Lower leg skin (tissue), 4 donors: ENCODE measurements around the gene NTM. TPM values are rescaled to one million over a fixed set of nuclear protein-coding genes. Genes with fewer than 3 reads are reported as not detected.

ENCODE experiments used
- DNase-seq, 2 donors: peaks; one replicate each; pipeline ENCODE4 v3.0.0-alpha.2; 2019; ENCODE audit warnings: low spot score in 2 of 2
- H3K4me3 ChIP-seq: fragments of 200-600 bp; sonication (generic); 2 replicates; pipeline ENCODE4 v1.5.1; 2017; ENCODE audit warnings: mild to moderate bottlenecking, low read depth; ENCODE audit not compliant: poor library complexity, severe bottlenecking
- POLR2A ChIP-seq, 2 donors: fragments of 450-650 bp; IDR thresholded peaks; one replicate each; pipeline ENCODE4 v1.6.1; 2016 to 2017; ENCODE audit warnings: antibody characterized with exemption in 2 of 2, mild to moderate bottlenecking in 1 of 2, moderate library complexity in 1 of 2
- WGBS, 2 donors: methylation state at CpG; one replicate each; pipeline ENCODE4 v1.1.5; 2018; 5-methylcytosine and 5-hydroxymethylcytosine counted together
- intact Hi-C: fragments of 100-400 bp; cut with DNase I; formaldehyde crosslinking; loops from one replicate; pipeline ENCODE4 v1.15.0; 2023; ENCODE audit warnings: low total_unique reads
- total RNA-seq, 4 donors: library from RNA; depleted of rRNA; stranded (reverse); fragments of >200 nt; gene quantifications; one replicate each; pipeline ENCODE4 v1.1.0, GENCODE V29; 2016
- TF ChIP-seq, protein P1 (sequence below), 3 donors: fragments of 450-650 bp; IDR thresholded peaks; one replicate each; pipeline ENCODE4 v1.5.1; 2016; ENCODE audit warnings: antibody characterized with exemption in 3 of 3, mild to moderate bottlenecking in 3 of 3, moderate library complexity in 2 of 3

NTM gene
- total RNA-seq, 4 donors from 2014 or later = 2.8 to 5.7 (median 4.9) TPM

- 88 to 89% methylated on average over 4 of the region's 4 CpGs for WGBS, 2 donors
- no peak for TF ChIP-seq POLR2A (IDR thresholded peaks at IDR 0.05)
- TF ChIP-seq, protein P1, sequence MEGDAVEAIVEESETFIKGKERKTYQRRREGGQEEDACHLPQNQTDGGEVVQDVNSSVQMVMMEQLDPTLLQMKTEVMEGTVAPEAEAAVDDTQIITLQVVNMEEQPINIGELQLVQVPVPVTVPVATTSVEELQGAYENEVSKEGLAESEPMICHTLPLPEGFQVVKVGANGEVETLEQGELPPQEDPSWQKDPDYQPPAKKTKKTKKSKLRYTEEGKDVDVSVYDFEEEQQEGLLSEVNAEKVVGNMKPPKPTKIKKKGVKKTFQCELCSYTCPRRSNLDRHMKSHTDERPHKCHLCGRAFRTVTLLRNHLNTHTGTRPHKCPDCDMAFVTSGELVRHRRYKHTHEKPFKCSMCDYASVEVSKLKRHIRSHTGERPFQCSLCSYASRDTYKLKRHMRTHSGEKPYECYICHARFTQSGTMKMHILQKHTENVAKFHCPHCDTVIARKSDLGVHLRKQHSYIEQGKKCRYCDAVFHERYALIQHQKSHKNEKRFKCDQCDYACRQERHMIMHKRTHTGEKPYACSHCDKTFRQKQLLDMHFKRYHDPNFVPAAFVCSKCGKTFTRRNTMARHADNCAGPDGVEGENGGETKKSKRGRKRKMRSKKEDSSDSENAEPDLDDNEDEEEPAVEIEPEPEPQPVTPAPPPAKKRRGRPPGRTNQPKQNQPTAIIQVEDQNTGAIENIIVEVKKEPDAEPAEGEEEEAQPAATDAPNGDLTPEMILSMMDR (IDR thresholded peaks at IDR 0.05) = no peak
- intact Hi-C loops = no loop called here
- no peak for DNase-seq
- no peak overlapping the region for H3K4me3 ChIP-seq
Measured at GRCh38 chr11:132373405-132374143, 1003.2 kb downstream of the NTM start.

GRCh38 chr11:132379540-132379939 is 1009.1 kb downstream of the NTM start:
- WGBS, 2 donors = 89 to 90% methylated on average over 3 of the region's 3 CpGs
- H3K4me3 ChIP-seq = no peak overlapping the region
- DNase-seq = no peak
- intact Hi-C loops = no loop called here
- no peak for TF ChIP-seq POLR2A (IDR thresholded peaks at IDR 0.05)
- TF ChIP-seq, protein P1 (IDR thresholded peaks at IDR 0.05) = no peak
